Measurements from ENCODE around the gene PSAP. TPM values are rescaled to one million over a fixed set of nuclear protein-coding genes. Genes with fewer than 3 reads are reported as not detected.

The PSAP gene
- polyA plus RNA-seq, 3 donors: 323 to 822 (median 464) TPM

- no peak overlapping the region for H3K27ac ChIP-seq (ENCODE audit: low read depth, low read length)
- 88 to 94% (median 89%) methylated on average over 18 of the region's 18 CpGs for WGBS, 3 donors
Measured at GRCh38 chr10:71802715-71803488, 48.1 kb downstream of the PSAP start.

- no peak overlapping the region for H3K27ac ChIP-seq (ENCODE audit: low read depth, low read length)
- WGBS, 3 donors: 89 to 92% (median 89%) methylated on average over 6 of the region's 6 CpGs
Measured at GRCh38 chr10:71802235-71802634, 48.8 kb downstream of the PSAP start.

GRCh38 chr10:71801361-71801760, 49.7 kb downstream of the PSAP start:
- WGBS, 3 donors: 85 to 86% (median 85%) methylated on average over 9 of the region's 9 CpGs
- H3K27ac ChIP-seq (ENCODE audit: low read depth, low read length): no peak overlapping the region

- 62 to 76% (median 70%) methylated on average over 3 of the region's 3 CpGs for WGBS, 3 donors
- no peak overlapping the region for H3K27ac ChIP-seq (ENCODE audit: low read depth, low read length)
Measured at GRCh38 chr10:71799608-71800453, 51.2 kb downstream of the PSAP start.

- WGBS, 3 donors: 73 to 92% (median 84%) methylated on average over 10 of the region's 10 CpGs
- no peak overlapping the region for H3K27ac ChIP-seq (ENCODE audit: low read depth, low read length)
Measured at GRCh38 chr10:71799112-71799511, 51.9 kb downstream of the PSAP start.

GRCh38 chr10:71798308-71798624, 52.8 kb downstream of the PSAP start:
- 69 to 82% (median 79%) methylated on average over 6 of the region's 6 CpGs for WGBS, 3 donors

GRCh38 chr10:71797533-71798307, 53.3 kb downstream of the PSAP start:
- H3K27ac ChIP-seq (ENCODE audit: low read depth, low read length): no peak overlapping the region
- WGBS, 3 donors: 48 to 80% (median 49%) methylated on average over 9 to 10 of the region's 10 CpGs

More at GRCh38 chr10:71798308-71798624, 52.8 kb downstream of the PSAP start:
- H3K27ac ChIP-seq (ENCODE audit: low read depth, low read length): no peak overlapping the region

GRCh38 chr10:71796749-71797405, 54.2 kb downstream of the PSAP start:
- WGBS, 3 donors: 83 to 87% (median 84%) methylated on average over 7 of the region's 7 CpGs
- no peak overlapping the region for H3K27ac ChIP-seq (ENCODE audit: low read depth, low read length)

- no peak overlapping the region for H3K27ac ChIP-seq (ENCODE audit: low read depth, low read length)
- WGBS, 3 donors: 31 to 50% (median 39%) methylated on average over 2 of the region's 2 CpGs
Measured at GRCh38 chr10:71795248-71795647, 55.8 kb downstream of the PSAP start.

- H3K27ac ChIP-seq (ENCODE audit: low read depth, low read length): no peak overlapping the region
- 72 to 87% (median 85%) methylated on average over 17 of the region's 17 CpGs for WGBS, 3 donors
Measured at GRCh38 chr10:71790749-71791440, 60.2 kb downstream of the PSAP start.

GRCh38 chr10:71789871-71790270, 61.2 kb downstream of the PSAP start:
- WGBS, 3 donors: 67 to 84% (median 76%) methylated on average over 10 of the region's 10 CpGs
- no peak overlapping the region for H3K27ac ChIP-seq (ENCODE audit: low read depth, low read length)

GRCh38 chr10:71788954-71789353, 62.1 kb downstream of the PSAP start:
- WGBS, 3 donors: 81 to 92% (median 89%) methylated on average over 8 of the region's 8 CpGs
- H3K27ac ChIP-seq (ENCODE audit: low read depth, low read length): no peak overlapping the region

- WGBS, 3 donors: 81 to 96% (median 94%) methylated on average over 18 of the region's 18 CpGs
- no peak overlapping the region for H3K27ac ChIP-seq (ENCODE audit: low read depth, low read length)
Measured at GRCh38 chr10:71784679-71785272, 66.3 kb downstream of the PSAP start.

GRCh38 chr10:71783917-71784678, 67.0 kb downstream of the PSAP start:
- no peak overlapping the region for H3K27ac ChIP-seq (ENCODE audit: low read depth, low read length)
- WGBS, 3 donors: 84 to 87% (median 85%) methylated on average over 17 of the region's 17 CpGs

- no peak overlapping the region for H3K27ac ChIP-seq (ENCODE audit: low read depth, low read length)
- 36 to 50% (median 38%) methylated on average over 7 of the region's 7 CpGs for WGBS, 3 donors
Measured at GRCh38 chr10:71782917-71783490, 68.0 kb downstream of the PSAP start.

GRCh38 chr10:71782221-71782916, 68.7 kb downstream of the PSAP start:
- 64 to 71% (median 68%) methylated on average over 6 of the region's 6 CpGs for WGBS, 3 donors
- H3K27ac ChIP-seq (ENCODE audit: low read depth, low read length): no peak overlapping the region

Measured in adipose tissue (tissue), 3 donors.